ENCODE measurements around the gene LCN1.
"Not testable (repeated sequence)": the region's sequence is repeated elsewhere in the genome, so short reads cannot be mapped to it uniquely, and the experiment has no call there.

LCN1 gene

DNA sequence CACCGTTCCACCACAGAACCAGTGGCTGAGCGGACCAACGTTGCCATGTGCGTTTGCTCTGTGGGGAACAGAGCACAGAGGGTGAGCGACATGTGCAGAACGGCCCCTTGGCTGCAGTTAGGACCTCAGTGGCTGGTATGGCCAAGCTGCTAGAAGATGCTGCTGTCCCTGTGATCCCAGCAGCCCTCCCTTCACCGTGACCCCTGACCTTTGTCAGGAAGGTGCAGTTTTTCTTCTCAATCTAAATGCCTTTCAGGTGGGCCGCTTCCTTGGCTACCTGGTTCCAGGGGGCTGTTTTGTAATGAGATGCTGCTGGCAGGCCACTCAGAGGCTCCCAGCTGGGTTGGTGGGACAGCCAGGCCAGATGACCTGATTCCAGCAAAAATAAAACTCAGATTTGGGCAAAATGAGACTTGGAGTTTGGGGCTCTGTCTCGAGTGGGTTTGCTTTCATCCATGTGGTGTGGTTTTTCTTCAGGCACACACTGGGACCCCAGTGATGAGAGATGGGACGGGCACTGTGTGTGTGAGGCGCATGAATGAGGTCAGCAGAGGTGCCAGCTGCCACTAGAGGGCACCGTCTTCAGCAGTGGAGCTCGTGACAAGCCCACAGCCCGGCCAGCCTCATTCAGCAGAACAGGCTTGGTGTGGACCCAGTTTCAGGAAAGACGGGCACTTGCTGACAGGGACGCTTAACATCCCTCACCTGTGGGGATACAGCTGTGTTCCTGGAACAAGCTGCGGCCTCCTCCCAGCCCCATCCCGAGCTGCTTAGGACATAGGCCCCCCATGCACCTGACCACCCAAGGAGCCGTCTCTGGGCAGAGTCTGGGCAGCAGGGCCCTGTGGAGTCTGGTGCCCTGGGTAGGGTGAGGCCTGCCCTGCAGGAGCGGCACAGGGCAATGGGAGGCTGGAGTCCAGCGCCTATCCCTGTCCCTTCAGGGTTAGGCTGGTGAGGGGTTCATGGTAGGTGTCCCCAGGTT lies 16.7 kb upstream of the LCN1 start:
- DNase-seq (ENCODE audit: low read depth in 2 of 2), result peak; percentile 31 to 50

DNA sequence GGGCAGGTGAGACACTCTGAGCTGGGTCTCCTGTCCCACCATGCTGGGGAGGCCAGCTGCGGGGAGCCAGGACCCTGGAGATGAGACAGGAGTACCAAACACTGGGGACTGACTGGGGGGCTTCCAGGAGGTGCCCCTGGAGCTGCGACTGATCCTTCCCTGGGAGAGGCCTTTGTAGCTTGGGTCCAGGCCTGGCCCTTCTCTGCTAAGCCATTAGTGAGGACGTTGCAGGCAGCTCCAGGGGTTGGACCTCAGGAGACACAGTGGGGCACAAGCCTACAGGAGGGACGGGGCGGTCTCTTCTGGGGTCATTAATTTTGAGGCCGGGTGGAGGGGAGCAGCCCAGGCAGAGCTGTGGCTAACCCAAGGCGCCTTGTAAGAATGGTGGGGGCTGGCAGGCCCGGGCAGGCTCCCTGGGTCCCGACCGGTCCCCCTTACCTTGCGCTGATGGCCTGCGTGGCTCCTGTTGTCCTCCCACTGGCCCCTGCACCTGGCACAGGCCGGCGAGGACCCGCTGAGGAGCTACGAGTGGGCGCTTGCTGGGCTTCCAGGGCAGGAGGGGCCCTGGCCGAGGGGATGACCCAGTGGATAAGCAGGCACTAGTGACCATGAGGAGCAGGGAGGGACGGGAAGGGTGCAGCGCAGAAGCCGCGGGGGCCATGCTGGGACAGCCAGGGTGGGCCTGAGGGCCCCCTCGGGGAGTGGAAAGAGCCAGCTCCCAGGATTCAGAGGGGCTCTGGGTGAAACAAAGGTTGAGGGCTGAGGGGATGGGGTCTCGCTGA lies 15.6 kb upstream of the LCN1 start:
- DNase-seq (ENCODE audit: low read depth in 2 of 2), result no peak

DNA sequence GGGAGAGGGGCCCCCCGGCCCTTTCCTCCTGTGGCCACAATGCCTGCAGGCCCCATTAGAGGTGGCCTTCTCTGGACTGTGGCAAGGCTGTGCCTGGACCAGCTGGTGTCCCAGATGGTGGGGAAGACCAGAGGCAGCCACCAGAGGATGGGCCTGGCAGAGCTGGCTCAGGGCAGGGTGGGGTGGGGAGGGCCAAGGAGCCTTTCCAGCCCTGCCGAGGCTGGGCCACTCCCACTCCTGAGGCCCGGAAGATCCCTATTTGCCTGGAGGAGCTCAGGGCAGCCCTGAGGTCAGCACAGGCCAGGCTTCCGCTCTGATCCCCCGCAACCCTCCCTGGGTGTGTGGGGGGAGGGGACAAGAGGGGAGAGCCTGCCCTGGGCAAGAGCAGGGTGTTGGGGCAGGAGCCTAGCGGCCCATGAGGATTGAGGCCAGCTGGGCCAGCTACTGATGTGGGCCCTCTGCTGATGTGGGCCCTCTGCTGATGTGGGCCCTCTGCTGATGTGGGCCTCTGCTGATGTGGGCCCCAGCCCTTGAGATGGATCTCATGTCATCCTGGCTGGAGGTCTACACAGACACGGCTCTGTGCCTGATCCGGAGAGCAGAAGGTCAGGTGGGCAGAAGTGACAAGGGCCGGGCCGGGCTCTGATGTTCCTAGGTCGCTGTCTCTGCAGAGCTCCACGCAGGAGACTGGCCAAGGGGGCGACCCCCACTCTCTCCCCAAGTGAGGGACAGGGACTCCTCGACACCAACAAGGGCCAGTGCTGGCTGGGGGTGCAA lies 14.7 kb upstream of the LCN1 start:
- DNase-seq (ENCODE audit: low read depth in 2 of 2), result no peak

DNA sequence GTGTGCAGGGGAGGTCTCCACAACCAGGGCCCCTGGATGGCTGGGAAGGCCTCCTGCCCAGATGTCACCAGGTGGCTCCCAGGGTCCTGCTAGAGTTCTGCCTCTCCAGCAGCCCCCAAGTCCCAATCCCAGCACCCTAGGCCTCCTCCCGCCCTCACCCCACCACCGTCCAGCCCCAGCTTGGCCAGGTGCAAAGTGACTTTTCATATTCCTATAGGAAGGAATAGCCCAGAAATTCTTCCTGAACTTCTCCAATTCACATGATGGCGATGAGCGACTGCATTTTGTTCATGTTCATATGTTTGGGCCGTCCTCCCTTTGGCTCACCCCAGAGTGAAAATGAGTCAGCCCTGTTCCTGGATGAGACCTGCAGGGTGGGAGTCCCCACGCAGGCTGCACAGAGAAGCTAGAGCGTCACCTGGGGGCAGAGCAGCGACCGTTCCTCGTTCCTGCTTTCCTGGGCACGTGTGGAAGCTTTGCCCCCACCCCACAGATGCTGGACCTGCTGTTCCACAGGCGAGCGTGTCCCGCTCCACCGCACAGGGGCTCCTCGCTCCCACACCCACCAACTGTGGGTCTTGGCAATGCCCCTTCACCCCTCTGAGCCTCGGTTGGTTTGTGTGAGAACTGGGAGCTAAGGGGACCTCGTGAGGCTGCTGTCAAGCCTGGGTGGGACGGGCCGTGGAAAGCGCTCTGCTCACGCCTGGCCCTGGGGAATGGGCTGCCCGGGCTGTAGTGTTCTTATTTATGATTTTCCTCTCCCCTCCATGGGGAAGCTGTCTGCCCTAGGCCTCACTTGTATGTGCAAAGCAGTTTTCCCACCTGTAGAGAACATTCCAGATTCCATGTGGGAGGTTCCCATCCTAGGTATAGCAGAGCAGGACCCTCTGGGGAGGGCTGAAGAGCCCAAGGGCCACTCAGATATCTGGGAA lies 13.9 kb upstream of the LCN1 start:
- no peak for DNase-seq (ENCODE audit: low read depth in 2 of 2)

DNA sequence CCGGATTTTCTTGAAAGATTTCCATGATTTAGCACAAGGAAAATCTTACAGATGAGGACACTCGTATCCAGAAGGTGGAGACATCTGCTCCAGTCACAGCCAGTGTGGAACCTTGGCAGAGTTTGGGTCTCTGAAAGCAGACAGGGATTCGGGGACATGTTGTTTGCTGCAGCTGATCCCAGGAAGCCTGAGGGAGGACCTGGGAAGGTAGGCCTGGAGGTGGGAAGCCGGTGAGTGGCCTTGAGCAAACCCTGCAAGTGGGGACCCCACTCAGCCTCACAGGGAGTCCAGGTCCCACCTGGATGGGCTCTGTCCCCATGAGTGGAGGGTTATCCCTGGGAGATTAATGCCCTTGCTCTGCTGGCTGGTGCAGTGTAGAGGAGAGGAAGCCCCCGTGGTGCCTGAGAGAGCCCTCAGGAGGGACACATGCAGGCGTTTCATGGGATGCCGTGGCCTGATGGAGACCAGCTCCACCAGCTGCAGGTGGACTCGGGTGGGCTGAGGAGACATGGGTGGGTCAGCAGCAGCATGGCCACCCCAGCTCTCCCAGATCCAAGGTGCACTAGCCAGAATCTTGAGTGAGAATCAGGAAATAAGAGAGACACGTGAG lies 12.9 kb upstream of the LCN1 start:
- DNase-seq (ENCODE audit: low read depth in 2 of 2), result no peak

DNA sequence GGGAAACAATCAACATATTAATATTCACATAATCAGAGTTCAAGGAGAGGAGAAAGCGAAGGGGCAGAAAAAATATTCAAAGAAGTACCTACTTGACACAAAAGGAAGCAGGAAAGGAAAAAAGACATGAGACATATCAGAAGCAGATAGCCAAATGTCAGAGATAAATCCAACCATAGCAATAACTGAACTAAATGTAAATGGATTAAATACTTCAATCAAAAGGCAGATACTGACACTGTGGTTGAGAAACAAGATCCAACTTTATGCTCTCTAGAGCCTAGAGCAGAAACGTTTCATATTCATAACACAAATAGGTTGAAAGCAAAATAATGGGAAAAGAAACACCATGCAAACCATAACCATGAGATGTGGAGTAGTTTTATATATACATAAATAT lies 11.8 kb upstream of the LCN1 start:
- no peak for DNase-seq (ENCODE audit: low read depth in 2 of 2)

DNA sequence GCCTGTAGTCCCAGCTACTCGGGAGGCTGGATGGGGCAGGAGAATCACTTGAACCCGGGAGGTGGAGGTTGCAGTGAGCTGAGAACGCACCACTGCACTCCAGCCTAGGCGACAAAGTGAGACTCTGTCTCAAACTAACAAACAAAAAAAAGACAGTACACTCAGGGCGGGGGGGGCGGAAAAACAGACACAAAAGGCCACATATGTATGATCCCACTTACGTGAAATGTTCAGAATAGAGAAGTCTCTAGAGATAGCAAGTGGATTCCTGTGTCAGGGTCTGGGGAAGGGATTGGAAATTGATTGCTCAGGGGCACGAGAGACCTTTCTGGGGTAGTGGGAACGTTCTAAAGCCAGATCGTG lies 9.0 kb upstream of the LCN1 start:
- no peak for DNase-seq (ENCODE audit: low read depth in 2 of 2)

DNA sequence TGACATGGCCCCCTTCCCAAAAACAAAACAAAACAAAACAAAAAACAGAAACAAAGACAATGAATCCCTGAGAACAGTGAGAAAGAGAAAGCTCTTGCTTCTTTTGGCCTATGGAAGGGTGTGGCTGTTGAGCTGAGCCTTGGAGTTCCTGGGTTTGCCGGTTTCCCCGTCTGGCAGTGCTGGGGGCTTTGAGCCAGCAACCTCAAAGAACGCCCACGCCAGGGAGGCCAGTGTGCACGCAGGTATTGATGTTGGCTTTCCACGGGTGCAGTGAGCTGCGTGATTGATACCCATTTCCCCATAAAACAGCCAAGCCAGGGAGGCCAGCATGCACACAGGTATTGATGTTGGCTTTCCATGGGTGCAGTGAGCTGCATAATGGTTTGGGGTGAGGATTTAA lies 8.3 kb upstream of the LCN1 start:
- no peak for DNase-seq (ENCODE audit: low read depth in 2 of 2)

DNA sequence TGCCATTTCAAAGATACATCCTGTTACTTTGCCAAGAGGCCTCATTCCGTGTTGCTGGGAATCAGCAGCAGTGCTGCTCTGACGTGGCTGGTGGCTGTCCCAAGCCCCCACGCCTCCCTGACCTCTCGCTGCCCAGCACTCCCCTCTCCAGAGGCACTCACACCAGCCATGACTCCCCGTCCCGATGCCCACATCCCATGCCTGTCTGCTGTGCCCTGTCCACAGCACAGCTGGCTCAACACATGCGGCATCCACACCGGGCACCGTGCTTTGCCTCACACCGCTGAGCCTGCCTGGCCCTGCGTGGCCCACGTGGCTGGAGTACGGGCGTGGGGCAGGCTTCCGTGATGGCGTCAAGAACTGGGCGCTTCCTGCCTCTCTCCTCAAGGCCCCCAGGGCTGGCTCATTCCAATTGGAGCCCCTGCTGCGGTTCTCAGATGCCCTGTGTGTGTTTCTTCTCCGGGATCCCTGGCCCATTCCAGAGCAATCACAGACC lies 7.8 kb upstream of the LCN1 start:
- DNase-seq (ENCODE audit: low read depth in 2 of 2), result no peak

DNA sequence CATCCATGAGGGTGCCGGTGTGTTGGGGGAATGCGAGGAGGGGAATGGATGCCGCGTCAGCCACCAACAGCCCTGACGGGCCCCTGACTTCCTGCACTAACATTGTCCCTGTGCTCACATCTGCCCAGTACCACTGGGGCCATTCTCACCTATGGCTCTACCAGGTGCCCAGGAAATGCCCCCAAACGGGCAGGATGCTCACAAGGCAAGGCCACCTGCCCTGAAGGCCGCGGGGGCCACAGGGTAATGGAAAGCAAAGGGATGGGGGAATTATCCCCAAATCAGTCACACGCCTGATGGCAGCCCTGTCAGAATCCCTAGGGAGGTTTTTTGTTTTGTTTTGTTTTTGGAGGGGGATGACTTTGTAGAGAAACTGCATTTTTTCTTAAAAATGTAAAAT lies 7.3 kb upstream of the LCN1 start:
- not testable (repeated sequence) for DNase-seq (ENCODE audit: low read depth in 2 of 2)

DNA sequence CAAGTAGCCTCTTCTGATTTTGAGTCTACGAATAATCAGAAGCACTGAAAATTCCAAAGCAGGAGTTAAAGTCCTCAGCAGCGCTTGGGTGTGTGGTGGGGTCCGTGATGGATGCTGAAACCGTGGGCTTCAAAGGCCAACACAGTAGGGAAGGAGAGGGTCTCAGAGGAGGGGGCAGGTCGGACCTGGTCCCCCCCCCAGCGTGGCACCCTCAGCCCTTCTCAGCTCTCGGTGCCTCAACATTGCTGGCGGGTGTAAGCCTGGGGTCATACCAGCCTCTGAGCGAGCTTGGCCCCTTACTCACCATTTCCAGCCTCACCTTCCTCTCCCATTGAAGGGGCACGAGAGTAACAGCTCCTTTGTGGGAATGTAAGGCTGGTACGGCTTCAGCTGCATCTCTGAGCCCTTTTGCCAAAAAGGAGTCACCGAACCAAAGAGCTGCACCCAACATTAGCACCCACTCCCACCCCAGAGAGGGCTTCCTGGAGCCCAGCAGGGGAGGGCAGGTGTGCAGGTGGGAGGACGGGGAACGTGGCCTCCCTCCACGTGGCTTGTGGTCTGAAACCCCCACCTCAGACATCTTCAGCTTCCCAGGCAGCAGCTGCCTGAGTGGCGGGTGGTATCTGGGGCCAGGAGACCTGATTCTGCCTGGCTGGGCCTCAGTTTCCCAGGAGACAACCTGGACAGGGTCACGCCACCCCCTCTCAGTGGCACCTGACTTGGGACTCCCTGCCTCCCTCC lies 6.7 kb upstream of the LCN1 start:
- DNase-seq (ENCODE audit: low read depth in 2 of 2), result no peak

DNA sequence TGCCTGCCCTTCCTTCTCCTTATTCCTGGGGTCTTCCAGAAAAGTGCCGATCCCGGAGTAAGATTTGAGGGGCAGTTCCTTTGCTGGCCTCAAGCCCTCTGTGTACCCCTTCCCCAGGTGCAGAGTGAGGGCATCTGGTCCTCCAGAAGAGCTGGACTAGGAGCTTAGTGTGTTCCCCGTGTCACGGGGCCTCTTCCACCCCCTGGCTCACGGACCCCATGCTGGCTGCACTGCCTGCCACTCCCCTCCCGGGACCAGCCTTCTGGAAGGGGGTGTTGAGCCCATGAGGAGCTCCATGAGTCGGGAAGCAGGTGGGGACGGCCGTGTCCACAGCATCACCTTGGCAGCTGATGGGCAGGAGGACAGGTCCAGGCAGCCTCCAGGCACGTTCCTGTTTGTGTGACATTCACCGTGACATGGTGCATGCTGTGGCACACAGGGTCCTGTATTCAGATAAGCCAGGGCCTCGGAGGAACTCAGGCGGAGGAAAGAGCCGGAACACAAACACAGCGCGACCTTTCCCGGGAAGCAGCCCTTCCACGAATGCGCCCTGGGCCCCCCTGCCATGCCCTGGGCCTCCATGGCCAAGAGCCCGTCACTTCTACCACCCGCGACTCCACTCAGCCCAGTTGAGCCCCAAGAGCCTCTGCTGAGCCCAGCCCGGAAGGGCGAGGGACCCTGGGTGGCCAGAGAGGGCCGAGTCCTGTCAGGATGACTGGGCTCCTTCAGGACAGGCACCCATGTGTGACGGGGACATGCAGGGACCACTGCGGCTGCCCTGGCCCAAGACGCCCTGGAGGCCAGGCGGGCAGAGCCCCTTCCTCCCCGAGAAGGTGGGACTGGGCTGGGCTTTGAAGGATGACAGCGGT lies 5.9 kb upstream of the LCN1 start:
- no peak for DNase-seq (ENCODE audit: low read depth in 2 of 2)

DNA sequence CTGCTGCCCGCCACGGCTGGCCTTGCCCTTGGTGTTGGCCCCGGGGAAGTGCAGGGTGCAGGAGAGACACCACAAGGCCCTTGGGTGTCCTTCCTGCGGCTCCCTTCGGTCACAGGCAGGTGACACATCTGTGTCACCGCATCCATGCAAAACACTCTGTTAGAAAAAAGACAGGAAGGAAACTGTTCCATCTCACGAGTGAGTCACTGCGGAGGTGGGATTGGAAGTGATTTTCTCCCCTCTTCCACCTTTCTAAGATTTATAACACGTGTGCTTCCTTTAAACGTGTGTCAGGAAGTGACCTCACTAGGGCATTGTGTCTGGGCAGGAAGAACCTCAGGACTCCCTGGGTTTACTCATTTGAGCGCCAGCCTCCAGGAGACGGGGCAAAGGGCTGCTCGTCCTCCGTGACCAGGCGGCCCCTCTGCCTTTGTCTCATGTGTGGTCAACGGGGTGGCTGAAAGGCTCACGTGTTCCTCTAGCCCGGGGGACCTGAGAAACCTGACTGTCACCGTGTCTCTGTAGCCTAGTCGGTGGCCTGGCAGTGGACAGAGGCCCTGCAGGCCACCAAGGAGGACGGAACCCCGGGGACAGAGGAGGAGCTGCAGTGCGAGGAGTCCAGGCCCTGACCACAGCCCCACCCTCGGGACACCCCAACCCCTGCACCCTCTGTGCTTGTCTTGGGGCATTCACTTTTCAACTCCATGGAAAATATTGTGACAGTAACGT lies 4.9 kb upstream of the LCN1 start:
- DNase-seq (ENCODE audit: low read depth in 2 of 2), result no peak

DNA sequence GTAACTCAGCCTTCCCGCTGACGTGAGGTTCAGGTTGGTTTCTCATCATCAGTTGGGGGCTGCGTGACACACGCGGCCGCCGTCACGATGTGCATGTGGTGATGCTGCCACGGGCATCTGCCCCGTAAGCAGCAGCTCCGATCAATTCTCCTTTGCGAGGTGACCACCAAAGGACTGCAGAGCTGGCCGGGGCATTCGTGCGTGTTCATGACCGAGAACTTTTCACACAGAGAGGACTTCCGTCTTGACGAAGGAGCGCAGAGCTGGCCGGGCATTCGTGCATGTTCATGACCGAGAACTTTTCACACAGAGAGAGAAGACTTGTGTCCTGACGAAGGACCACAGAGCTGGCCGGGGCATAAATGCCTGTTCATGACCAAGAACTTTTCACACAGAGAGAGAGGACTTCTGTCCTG lies 3.8 kb upstream of the LCN1 start:
- DNase-seq (ENCODE audit: low read depth in 2 of 2), result no peak

DNA sequence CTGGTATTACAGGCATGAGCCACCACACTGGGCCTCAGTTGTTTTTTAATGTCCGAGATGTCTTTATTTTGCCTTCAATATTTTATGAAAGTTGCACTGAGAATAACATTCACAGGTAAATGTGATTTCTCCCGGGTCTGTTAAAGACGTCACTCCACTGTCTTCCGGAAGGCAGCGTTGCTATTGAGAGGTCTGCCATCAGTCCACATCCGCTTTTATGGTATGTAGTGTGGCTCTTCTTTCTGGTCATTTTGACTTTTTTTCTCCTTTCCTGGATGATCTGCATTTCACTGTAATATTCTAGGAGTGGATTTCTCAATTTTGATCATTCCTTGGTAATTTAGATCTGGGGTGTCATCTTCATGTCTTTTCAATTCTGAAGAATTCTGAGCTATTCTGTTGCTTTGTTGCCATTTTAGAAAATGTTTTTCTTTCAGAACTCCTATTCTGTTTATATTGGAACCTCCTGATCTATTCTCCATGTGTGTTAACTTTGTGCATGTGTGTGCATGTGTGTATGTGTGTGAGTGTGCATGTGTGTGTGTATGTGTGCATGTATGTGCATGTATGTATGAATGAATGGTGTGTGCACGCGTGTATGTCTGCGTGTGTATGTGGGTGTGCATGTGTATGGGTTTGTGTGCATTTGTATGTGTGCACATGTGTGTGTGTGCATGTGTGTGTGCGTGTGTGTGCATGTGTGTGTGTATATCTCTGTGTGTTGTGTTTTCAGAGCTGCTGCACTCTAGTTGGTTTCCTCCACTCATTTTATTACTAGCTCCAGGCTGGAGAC lies 1.9 kb upstream of the LCN1 start:
- DNase-seq (ENCODE audit: low read depth in 2 of 2), result no peak

DNA sequence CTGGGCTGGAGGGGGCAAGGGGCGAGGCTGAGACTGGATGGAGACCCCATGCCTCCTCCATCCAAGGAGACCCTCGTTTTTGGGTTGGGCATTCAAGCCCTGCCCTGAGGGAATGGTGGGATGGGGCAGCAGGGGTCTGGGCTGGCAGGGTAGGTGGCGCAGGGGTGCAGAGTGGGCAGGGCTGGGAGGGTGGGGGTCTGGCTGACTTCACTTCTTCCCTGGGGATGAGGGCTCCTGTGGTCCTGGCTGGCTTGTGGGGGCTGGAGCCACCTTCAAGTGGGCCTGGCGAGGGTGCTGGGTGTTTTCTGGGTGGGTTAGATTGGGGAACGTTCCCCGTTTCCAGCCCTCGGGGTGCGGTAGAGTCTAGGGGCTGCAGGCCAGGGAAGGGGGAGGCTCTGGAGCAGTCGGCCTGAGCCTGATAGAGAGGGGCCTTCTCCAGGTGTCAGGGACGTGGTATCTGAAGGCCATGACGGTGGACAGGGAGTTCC lies 412 bp downstream of the LCN1 start:
- DNase-seq (ENCODE audit: low read depth in 2 of 2), result no peak
